HL-60 (cell line): ENCODE measurements around the gene IPCEF1.
A peak's percentile ranks its signal among the peaks of the same experiment; 100 is the strongest.

Experiments
- DNase-seq, 2 experiments: peaks; one replicate each; pipeline ENCODE4 v3.0.0-alpha.2; 2010 to 2020; ENCODE audit warnings: low read depth in 1 of 2, low spot score in 1 of 2
- H3K27ac ChIP-seq: fragments of 250-450 bp; sonication (Bioruptor Pico); replicated peaks from 2 replicates; pipeline ENCODE4 v1.5.1; 2020; ENCODE audit warnings: mild to moderate bottlenecking, moderate library complexity
- H3K27me3 ChIP-seq: fragments of 250-450 bp; sonication (Bioruptor Pico); 2 replicates; pipeline ENCODE4 v1.5.1; 2021; ENCODE audit warnings: mild to moderate bottlenecking, moderate library complexity; ENCODE audit not compliant: insufficient read depth, poor library complexity, severe bottlenecking
- H3K4me3 ChIP-seq: replicated peaks from 2 replicates; pipeline ENCODE4 v1.5.1; 2011; ENCODE audit warnings: mild to moderate bottlenecking, control low read depth, low read length; ENCODE audit not compliant: insufficient read depth
- CTCF ChIP-seq: IDR thresholded peaks from one replicate; pipeline ENCODE4 v1.5.1; 2011; ENCODE audit warnings: low read length, control low read depth, inconsistent platforms; ENCODE audit not compliant: insufficient read depth
- GABPA ChIP-seq: IDR thresholded peaks from 2 replicates; pipeline ENCODE4 v1.6.1; 2012; ENCODE audit warnings: low read depth
- POLR2AphosphoS5 ChIP-seq: IDR thresholded peaks from 2 replicates; pipeline ENCODE4 v1.6.1; 2012; ENCODE audit warnings: low read depth
- REST ChIP-seq: IDR thresholded peaks from 2 replicates; pipeline ENCODE4 v1.6.1; 2012; ENCODE audit warnings: low read depth; ENCODE audit not compliant: insufficient replicate concordance
- SPI1 ChIP-seq: IDR thresholded peaks from 2 replicates; pipeline ENCODE4 v1.6.1; 2012; ENCODE audit warnings: low read depth, mild to moderate bottlenecking, borderline replicate concordance

Gene IPCEF1

GRCh38 chr6:154249499-154250298, 106.9 kb downstream of the IPCEF1 start:
- Histone ChIP-seq H3K27me3 (no peaks in the 10 kb centered on the region), H3K4me3 (no peak overlapping the region), H3K27ac (peak overlapping the region; percentile 44)
- DNase-seq: no peak
- TF ChIP-seq GABPA: no peak
- no peak for TF ChIP-seq REST
- TF ChIP-seq SPI1: peak; percentile 70; the same call in 1 of the 2 replicates
- no peak for TF ChIP-seq POLR2AphosphoS5
- no peak for TF ChIP-seq CTCF

- Histone ChIP-seq H3K27me3 (no peaks in the 10 kb centered on the region), H3K4me3 (peak overlapping the region; percentile 18), H3K27ac (peak overlapping the region; percentile 21)
- TF ChIP-seq POLR2AphosphoS5 (no peak), SPI1 (no peak), CTCF (no peak), GABPA (no peak), REST (no peak)
- peak in 1 of 2 experiments; percentile 41 for DNase-seq
Observed at GRCh38 chr6:154247119-154247861, 109.3 kb downstream of the IPCEF1 start.

- peak overlapping the region; percentile 18 for H3K4me3 ChIP-seq
- H3K27ac ChIP-seq: peak overlapping the region; percentile 21
- no peak for DNase-seq
- no peaks in the 10 kb centered on the region for H3K27me3 ChIP-seq
- TF ChIP-seq REST: no peak
- TF ChIP-seq POLR2AphosphoS5: no peak
- TF ChIP-seq SPI1: no peak
- TF ChIP-seq CTCF: no peak
- TF ChIP-seq GABPA: no peak
Observed at GRCh38 chr6:154246723-154247118, 109.9 kb downstream of the IPCEF1 start.
